Esophagus squamous epithelium (tissue), 4 donors: ENCODE measurements around the gene FERMT2.

Source experiments
- CTCF ChIP-seq, 6 experiments: fragments of 450-650 bp in 4 of 6; fragments of 200-600 bp in 2 of 6; sonication (generic) in 2 of 6; IDR thresholded peaks; one replicate each; pipeline ENCODE4 v1.5.1; 2016 to 2019; ENCODE audit warnings: antibody characterized with exemption in 6 of 6, mild to moderate bottlenecking in 4 of 6, moderate library complexity in 4 of 6
- POLR2A ChIP-seq, 4 donors: fragments of 450-650 bp; IDR thresholded peaks; one replicate each; pipeline ENCODE4 v1.6.1; 2017; ENCODE audit warnings: antibody characterized with exemption in 4 of 4, mild to moderate bottlenecking in 4 of 4, moderate library complexity in 3 of 4

GRCh38 chr14:52846591-52846990, 104.3 kb downstream of the FERMT2 start:
- no peak for TF ChIP-seq CTCF (IDR thresholded peaks at IDR 0.05)
- TF ChIP-seq POLR2A (IDR thresholded peaks at IDR 0.05), result no peak
